ENCODE measurements around the gene SHCBP1. TPM values are rescaled to one million over a fixed set of nuclear protein-coding genes. Genes with fewer than 3 reads are reported as not detected.

The SHCBP1 gene
- total and polyA plus RNA-seq, 9 of the 15 experiments (the other 6 are each of a cell fraction or from before 2014, with no cell fraction given): 6.2 to 29.6 (median 19.7) TPM

DNA sequence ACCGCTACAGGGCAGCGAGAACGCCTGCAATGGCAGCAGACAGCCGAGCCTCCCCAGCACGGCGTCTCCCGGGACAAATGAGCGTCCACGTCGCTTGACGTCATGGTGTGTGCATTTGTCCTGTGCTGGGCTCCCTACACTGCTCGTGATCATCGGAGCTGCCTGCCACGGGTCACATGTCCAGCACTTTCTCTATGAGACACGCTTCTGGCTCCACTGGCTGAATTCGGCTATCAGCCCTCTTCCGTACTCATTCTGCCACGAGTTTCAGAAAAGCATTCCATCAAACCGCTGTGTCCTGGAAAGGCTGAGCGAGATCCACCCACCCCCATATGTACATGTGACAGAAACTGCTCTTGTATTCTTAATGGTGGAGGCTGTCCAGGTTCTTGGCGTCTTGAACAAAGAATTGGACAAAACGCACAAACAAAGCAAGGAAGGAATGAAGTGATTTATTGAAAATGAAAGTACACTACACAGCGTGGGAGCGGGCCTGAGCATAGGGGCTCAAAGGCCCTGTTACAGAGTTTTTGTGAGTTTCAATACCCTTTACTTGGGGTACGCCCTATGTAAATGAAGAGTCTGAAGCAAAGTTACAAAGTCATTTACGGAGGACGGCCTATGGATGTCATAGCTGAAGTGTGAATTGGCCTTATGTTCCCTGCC is 28.5 kb upstream of the SHCBP1 start (continued):
- TF ChIP-seq RREB1 (CRISPR knock-in tag; IDR thresholded peaks at IDR 0.05): no peak
- no peak for TF ChIP-seq TRIM28 (IDR thresholded peaks at IDR 0.05)
- TF ChIP-seq JUND (IDR thresholded peaks at IDR 0.05; ENCODE audit: borderline replicate concordance, low read depth, low read length): peak; percentile 20; the same call in 1 of the 2 replicates
- TF ChIP-seq JUND (tag; IDR thresholded peaks at IDR 0.05; ENCODE audit: borderline replicate concordance, low read depth, low read length): 0 out of 3 replicates have a peak, but pooled peaks have one; percentile 39
- TF ChIP-seq ZNF224 (CRISPR knock-in tag; IDR thresholded peaks at IDR 0.05): no peak
- TF ChIP-seq ZNF79 (CRISPR knock-in tag; IDR thresholded peaks at IDR 0.05; ENCODE audit: low read depth): no peak
- no peak for TF ChIP-seq SNRNP70 (optimal IDR thresholded peaks at IDR 0.05; ENCODE audit: low read depth, low read length)
- TF ChIP-seq THAP7 (CRISPR knock-in tag; IDR thresholded peaks at IDR 0.05): no peak
- no peak for TF ChIP-seq ZNF445 (CRISPR knock-in tag; IDR thresholded peaks at IDR 0.05; ENCODE audit: low read depth)
- no peak for TF ChIP-seq GABPB1 (CRISPR knock-in tag; IDR thresholded peaks at IDR 0.05)
- TF ChIP-seq ZBTB7A (IDR thresholded peaks at IDR 0.05; ENCODE audit: borderline replicate concordance, control insufficient read depth, low read depth, low read length): no peak
- no peak for TF ChIP-seq CBX2 (IDR thresholded peaks at IDR 0.05; ENCODE audit: insufficient read depth, low read length, poor library complexity, severe bottlenecking)
- no peak for TF ChIP-seq DEAF1 (CRISPR knock-in tag; IDR thresholded peaks at IDR 0.05)
- no peak for TF ChIP-seq TGIF2 (CRISPR knock-in tag; IDR thresholded peaks at IDR 0.05)
- no peak for TF ChIP-seq PATZ1 (CRISPR knock-in tag; IDR thresholded peaks at IDR 0.05; ENCODE audit: borderline replicate concordance)
- TF ChIP-seq RAD51 (IDR thresholded peaks at IDR 0.05; ENCODE audit: borderline replicate concordance, low read depth): peak; percentile 68

Data from K562 (cell line).